ENCODE data around the gene GLS2.
"Not testable (repeated sequence)": the region's sequence is repeated elsewhere in the genome, so short reads cannot be mapped to it uniquely, and the experiment has no call there.

The GLS2 gene

DNA sequence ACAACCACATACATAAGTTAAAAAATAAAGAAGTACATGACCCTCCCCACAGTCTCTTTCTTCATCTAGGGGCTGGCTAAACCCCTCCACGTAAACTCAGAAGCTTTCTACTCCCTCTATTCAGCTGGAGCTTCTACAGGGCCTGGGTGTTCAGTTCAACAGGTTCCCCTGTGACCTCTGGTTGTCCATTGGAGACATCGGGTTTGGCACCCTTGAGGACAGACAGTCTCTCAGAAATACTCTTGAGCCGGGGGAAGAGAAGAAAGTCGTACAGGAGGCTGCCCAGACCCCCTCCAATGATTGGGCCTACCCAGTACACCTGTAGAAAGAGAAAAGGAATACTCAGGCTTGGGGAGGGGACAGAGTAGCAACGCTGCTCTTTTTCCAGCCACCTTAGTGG lies 36.8 kb downstream of the GLS2 start:
- TF ChIP-seq, protein P1, sequence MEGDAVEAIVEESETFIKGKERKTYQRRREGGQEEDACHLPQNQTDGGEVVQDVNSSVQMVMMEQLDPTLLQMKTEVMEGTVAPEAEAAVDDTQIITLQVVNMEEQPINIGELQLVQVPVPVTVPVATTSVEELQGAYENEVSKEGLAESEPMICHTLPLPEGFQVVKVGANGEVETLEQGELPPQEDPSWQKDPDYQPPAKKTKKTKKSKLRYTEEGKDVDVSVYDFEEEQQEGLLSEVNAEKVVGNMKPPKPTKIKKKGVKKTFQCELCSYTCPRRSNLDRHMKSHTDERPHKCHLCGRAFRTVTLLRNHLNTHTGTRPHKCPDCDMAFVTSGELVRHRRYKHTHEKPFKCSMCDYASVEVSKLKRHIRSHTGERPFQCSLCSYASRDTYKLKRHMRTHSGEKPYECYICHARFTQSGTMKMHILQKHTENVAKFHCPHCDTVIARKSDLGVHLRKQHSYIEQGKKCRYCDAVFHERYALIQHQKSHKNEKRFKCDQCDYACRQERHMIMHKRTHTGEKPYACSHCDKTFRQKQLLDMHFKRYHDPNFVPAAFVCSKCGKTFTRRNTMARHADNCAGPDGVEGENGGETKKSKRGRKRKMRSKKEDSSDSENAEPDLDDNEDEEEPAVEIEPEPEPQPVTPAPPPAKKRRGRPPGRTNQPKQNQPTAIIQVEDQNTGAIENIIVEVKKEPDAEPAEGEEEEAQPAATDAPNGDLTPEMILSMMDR (IDR thresholded peaks at IDR 0.05; ENCODE audit: borderline replicate concordance, insufficient read depth, low read depth, low read length): no peak
- H3K4me3 ChIP-seq (ENCODE audit: low read depth, low read length): no peak overlapping the region

DNA sequence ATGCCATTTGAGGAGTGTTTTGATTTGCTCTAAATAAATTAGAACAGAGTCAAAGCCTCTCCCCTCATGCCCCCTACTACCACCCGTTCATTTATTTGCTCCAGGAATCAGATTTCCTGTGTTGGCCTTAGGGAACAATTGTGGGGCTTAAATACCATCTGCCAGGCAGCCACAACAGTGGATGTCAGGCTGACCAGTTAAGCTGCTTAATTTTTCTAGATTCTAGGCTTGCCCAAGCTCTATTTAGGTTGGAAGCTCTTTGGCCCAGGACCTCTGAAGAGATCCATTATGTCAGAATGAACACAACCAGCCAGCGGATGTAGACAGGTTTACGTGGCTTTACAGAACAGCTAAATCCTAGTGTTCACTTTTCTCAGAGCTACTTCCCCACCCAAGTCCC lies 37.7 kb downstream of the GLS2 start:
- TF ChIP-seq, protein P1 (IDR thresholded peaks at IDR 0.05; ENCODE audit: borderline replicate concordance, insufficient read depth, low read depth, low read length): no peak
- no peak overlapping the region for H3K4me3 ChIP-seq (ENCODE audit: low read depth, low read length)

DNA sequence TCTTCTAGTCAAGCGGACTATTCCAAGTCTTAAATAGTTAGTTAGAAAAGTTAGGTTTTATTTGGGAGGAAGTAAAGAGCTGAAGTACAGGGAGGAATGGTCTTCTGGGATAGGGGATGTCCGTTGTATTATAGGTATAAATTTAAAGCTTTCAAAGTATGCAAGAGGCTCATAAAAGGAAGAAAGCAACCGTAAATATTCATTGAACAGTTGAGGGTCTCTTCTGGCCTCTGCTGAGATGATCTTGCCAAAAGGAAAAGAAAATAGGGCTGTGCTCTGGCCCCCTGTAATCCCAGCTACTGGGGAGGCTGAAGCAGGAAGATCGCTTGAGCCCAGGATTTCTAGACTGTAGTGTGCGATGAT lies 38.4 kb downstream of the GLS2 start:
- TF ChIP-seq, protein P1 (IDR thresholded peaks at IDR 0.05; ENCODE audit: borderline replicate concordance, insufficient read depth, low read depth, low read length): no peak
- peak overlapping the region; percentile 87 for H3K4me3 ChIP-seq (ENCODE audit: low read depth, low read length)

DNA sequence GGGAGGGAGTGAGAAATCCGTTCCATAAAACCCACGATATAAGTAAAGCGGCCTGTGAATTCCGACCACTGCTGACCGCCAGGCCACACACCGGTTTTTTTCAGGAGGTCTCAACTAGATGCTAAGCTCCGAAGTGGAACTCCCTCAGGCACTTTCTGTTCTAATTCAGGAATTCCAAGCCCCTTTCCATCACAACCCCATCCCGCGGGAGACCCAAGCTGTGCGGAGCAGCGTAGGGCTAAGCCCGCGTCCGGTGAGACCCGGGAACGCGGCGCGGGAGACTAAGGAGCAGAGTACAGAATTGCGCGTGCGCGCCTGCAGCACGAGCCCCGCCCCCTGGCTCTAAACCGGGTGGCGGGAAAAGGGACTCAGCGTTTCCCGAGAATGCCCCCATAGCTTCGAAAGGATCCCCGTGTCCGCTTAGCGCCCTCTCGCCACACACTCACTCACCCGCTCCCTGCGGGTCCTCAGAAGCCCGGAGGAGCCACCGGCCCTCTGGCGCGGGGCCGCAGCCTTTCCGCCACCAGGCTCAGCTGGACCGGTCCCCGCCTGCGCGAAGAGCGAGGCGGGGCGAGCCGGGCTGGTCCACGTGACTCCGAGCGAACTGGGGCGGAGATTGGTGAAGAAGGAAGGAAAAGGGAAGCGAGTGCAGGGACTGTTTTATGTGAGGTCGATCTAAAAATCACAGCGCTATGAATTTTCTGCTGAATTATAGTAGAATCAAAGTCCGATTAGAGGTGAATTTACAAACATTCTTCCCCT lies 38.9 kb downstream of the GLS2 start, which contains the start of gene TIMELESS:
TIMELESS (minus strand) TSS at position 567 of the 762 bp plus-strand sequence. CDS start 15,256 bp downstream, outside the sequence.
- peak within 1 kb of the TSS; percentile 87 for H3K4me3 ChIP-seq (ENCODE audit: low read depth, low read length)
- TF ChIP-seq, protein P1 (IDR thresholded peaks at IDR 0.05; ENCODE audit: borderline replicate concordance, insufficient read depth, low read depth, low read length): no peak

DNA sequence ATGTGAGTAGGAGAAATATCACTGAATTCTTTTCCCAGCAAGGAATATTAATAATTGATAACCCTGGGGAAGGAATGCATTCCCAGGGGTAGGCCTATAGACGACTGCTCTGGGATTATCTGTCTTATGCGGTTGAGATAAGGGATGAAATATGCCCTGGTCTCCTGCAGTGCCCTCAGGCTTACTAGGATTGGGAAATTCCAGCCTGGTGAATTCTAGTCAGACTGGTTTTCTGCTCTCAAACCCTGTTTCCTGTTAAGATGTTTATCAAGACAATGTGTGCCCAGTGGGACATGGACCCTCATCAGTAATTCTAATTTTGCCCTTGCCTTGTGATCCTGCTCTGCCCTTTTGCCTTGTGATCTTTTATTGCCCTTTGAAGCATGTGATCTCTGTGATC lies 44.8 kb downstream of the GLS2 start:
- not testable (repeated sequence) for H3K4me3 ChIP-seq (ENCODE audit: low read depth, low read length)

DNA sequence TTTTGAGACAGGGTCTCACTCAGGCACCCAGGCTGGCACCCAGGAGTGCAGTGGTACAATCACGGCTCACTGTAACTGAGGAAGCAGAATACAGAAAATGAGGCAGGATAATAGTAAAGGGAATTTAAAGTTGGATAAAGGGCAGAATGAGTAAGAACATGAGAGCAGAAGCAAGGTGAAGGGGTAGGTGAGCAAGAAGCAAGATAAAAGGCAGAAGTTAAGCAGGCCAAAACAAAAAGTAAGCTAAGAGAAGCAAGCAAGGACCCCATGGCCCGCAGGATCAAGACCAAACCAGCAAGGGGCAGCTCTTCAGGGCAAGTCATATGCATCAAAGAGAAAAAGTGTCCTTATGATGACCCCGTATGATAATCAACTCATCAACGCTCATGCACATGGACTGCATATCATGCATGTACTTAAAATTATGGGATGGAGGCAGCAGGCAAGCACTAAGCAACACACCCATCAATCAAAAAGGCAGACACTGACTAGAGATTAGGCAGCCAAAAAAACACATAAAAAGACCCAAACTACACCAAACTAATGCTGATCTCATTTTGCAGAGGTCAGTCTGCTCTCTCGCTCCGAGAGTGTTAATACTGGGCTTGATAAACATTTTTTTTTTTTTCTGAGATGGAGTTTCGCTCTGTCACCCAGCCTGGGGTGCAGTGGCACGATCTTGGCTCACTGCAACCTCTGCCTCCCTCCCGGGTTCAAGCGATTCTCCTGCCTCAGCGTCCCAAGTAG lies 50.4 kb downstream of the GLS2 start:
- no peak overlapping the region for H3K4me3 ChIP-seq (ENCODE audit: low read depth, low read length)
- TF ChIP-seq, protein P1 (IDR thresholded peaks at IDR 0.05; ENCODE audit: borderline replicate concordance, insufficient read depth, low read depth, low read length): no peak

DNA sequence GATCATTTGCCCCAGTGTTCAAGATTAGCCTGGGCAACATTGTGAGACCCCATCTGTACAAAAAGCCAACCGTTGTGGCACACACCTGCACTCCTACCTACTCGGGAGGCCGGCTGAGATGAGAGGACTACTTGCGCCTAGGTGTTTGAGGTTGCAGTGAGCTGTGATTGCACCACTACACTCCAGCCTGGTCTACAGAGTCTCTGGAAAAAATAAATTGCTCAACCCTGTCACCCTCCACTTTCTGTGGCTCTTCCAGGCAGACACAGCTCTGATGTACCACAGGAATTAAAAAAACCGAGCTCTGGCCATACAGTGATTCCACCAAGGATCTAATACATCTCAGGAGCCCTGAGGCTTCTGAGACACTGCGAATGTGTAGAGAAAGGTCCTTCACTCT lies 53.1 kb downstream of the GLS2 start:
- TF ChIP-seq, protein P1 (IDR thresholded peaks at IDR 0.05; ENCODE audit: borderline replicate concordance, insufficient read depth, low read depth, low read length): no peak
- no peak overlapping the region for H3K4me3 ChIP-seq (ENCODE audit: low read depth, low read length)

Measured in GM12875 (cell line).